Urinary bladder (tissue), 4 donors: ENCODE results near the gene UCP2. TPM values are rescaled to one million over a fixed set of nuclear protein-coding genes. Genes with fewer than 3 reads are reported as not detected.

Experiments used
- DNase-seq: peaks from one replicate; pipeline ENCODE4 v3.0.0-alpha.2; 2015; ENCODE audit errors: extremely low spot score
- H3K27ac ChIP-seq: one replicate; pipeline ENCODE4 v1.5.1; 2013; ENCODE audit warnings: low read depth, mild to moderate bottlenecking, moderate library complexity
- H3K36me3 ChIP-seq: one replicate; pipeline ENCODE4 v1.6.1; 2013; ENCODE audit warnings: mild to moderate bottlenecking, moderate library complexity; ENCODE audit not compliant: insufficient read depth
- H3K4me1 ChIP-seq: one replicate; pipeline ENCODE4 v1.6.1; 2013; ENCODE audit warnings: mild to moderate bottlenecking, moderate library complexity; ENCODE audit not compliant: insufficient read depth
- H3K4me3 ChIP-seq: one replicate; pipeline ENCODE4 v1.5.1; 2013; ENCODE audit warnings: low read depth, low read length
- WGBS: extraction: QIAGEN DNeasy Blood & Tissue Kit; methylation state at CpG from one replicate; pipeline ENCODE4 v1.1.7; 2013; 5-methylcytosine and 5-hydroxymethylcytosine counted together
- polyA plus RNA-seq: library from polyadenylated mRNA; stranded (reverse); fragments of 200-250 nt; gene quantifications from one replicate; pipeline ENCODE4 v1.2.3, GENCODE V29; 2013
- total RNA-seq: library from RNA; depleted of rRNA; stranded (reverse); fragments of >200 nt; gene quantifications from one replicate; pipeline ENCODE4 v1.2.3, GENCODE V29; 2014
- donor health status: healthy with polysubstance abuse.
- donor health status: healthy.

Gene UCP2
- total and polyA plus RNA-seq, 2 donors, result 16.2 to 29.6 TPM

- H3K4me1 ChIP-seq, result no peaks in the 10 kb centered on the region
- no peak for DNase-seq
- H3K27ac ChIP-seq, result no peak overlapping the region
- H3K36me3 ChIP-seq, result no peaks in the 10 kb centered on the region
- 80% methylated on average over 7 of the region's 7 CpGs for WGBS
- H3K4me3 ChIP-seq, result no peak overlapping the region
Observed at GRCh38 chr11:73962101-73962705, 20.4 kb downstream of the UCP2 start.

GRCh38 chr11:73961321-73961720 lies 21.3 kb downstream of the UCP2 start:
- no peaks in the 10 kb centered on the region for H3K36me3 ChIP-seq
- H3K4me3 ChIP-seq, result no peak overlapping the region
- no peaks in the 10 kb centered on the region for H3K4me1 ChIP-seq
- DNase-seq, result no peak
- 71% methylated on average over 4 of the region's 4 CpGs for WGBS
- H3K27ac ChIP-seq, result no peak overlapping the region

DNA sequence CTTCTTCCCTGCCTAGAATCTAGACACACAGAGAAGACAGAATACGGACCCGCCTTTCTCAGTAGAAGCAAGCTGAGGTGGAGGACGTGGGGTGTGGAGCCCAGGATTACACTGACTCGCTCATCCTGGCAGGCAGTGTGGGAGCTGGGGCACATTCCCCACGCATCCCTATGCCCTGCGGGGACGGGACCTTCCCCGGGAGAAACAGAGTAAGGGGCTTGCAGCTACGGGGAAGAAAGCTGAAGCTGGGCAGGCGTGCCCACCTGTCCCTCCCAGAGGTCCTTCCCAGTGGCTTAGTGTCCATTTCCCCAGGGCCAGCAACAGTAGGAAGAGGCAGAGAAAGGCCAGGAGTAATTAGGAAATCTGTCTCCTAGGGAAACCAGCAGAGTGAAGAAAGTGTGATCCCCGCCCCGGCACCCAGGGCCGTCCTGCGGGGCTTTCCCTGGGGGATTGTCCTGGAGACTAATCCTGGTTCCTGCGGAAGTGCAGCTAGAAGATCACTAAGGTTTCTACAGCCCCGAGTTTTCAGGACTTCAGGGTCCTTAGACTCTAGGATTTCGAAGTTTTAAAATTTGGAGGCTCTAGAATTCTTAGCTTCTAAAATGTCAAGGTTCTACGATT lies 24.0 kb downstream of the UCP2 start:
- 79% methylated on average over 18 of the region's 18 CpGs for WGBS
- Histone ChIP-seq H3K4me1 (no peaks in the 10 kb centered on the region), H3K4me3 (no peak overlapping the region), H3K27ac (no peak overlapping the region), H3K36me3 (no peaks in the 10 kb centered on the region)
- no peak for DNase-seq

- no peak for DNase-seq
- no peak overlapping the region for H3K27ac ChIP-seq
- H3K4me1 ChIP-seq, result no peaks in the 10 kb centered on the region
- WGBS, result 54% methylated on average over 25 of the region's 25 CpGs
- H3K36me3 ChIP-seq, result no peaks in the 10 kb centered on the region
- H3K4me3 ChIP-seq, result no peak overlapping the region
Observed at GRCh38 chr11:73957654-73958361, 24.8 kb downstream of the UCP2 start.

- WGBS, result 47% methylated on average over 29 of the region's 29 CpGs
- Histone ChIP-seq H3K4me1 (no peaks in the 10 kb centered on the region), H3K27ac (no peak overlapping the region), H3K36me3 (no peaks in the 10 kb centered on the region), H3K4me3 (no peak overlapping the region)
- DNase-seq, result no peak
Observed at GRCh38 chr11:73956876-73957653, 25.6 kb downstream of the UCP2 start.

DNA sequence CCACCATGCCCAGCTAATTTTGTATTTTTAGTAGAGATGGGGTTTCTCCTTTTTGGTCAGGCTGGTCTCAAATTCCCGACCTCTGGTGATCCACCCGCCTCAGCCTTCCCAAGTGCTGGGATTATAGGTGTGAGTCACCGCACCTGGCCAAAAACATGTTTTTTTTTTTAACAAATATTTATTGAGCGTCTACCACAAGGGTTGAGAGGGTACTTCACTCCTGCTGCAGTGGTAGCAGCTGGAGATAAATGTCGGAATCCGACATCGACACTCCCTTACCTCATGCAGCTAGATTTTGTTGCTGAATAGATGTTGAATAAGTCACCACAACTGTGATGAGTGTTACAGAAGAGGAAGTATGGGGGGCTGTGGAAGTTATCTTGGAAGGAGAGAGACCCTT lies 30.8 kb downstream of the UCP2 start:
- 84% methylated on average over 7 of the region's 7 CpGs for whole genome bisulfite sequencing
- H3K27ac ChIP-seq, result no peak overlapping the region
- DNase-seq, result no peak
- no peak overlapping the region for H3K4me3 ChIP-seq
- H3K4me1 ChIP-seq, result no peaks in the 10 kb centered on the region
- H3K36me3 ChIP-seq, result no peaks in the 10 kb centered on the region

- H3K36me3 ChIP-seq, result no peaks in the 10 kb centered on the region
- DNase-seq, result no peak
- WGBS, result 76% methylated on average over 12 of the region's 12 CpGs
Observed at GRCh38 chr11:73950869-73951710, 31.6 kb downstream of the UCP2 start, which contains the start of gene DNAJB13. DNAJB13 (plus strand) TSS chr11:73951026; CDS start chr11:73951070, 44 bp downstream.

GRCh38 chr11:73949912-73950311 lies 32.7 kb downstream of the UCP2 start:
- WGBS, result 93% methylated on average over 5 of the region's 5 CpGs
- Histone ChIP-seq H3K4me3 (no peak overlapping the region), H3K4me1 (no peaks in the 10 kb centered on the region), H3K36me3 (no peaks in the 10 kb centered on the region), H3K27ac (no peak overlapping the region)
- DNase-seq, result no peak

More at GRCh38 chr11:73950869-73951710, 31.6 kb downstream of the UCP2 start, which contains the start of gene DNAJB13:
- no peak within 1 kb of the TSS for H3K27ac ChIP-seq
- H3K4me3 ChIP-seq, result no peak within 1 kb of the TSS
- H3K4me1 ChIP-seq, result no peaks in the 10 kb centered on the region

- 83% methylated on average over 4 of the region's 4 CpGs for WGBS
- no peak for DNase-seq
Observed at GRCh38 chr11:73949246-73949645, 33.4 kb downstream of the UCP2 start.

DNA sequence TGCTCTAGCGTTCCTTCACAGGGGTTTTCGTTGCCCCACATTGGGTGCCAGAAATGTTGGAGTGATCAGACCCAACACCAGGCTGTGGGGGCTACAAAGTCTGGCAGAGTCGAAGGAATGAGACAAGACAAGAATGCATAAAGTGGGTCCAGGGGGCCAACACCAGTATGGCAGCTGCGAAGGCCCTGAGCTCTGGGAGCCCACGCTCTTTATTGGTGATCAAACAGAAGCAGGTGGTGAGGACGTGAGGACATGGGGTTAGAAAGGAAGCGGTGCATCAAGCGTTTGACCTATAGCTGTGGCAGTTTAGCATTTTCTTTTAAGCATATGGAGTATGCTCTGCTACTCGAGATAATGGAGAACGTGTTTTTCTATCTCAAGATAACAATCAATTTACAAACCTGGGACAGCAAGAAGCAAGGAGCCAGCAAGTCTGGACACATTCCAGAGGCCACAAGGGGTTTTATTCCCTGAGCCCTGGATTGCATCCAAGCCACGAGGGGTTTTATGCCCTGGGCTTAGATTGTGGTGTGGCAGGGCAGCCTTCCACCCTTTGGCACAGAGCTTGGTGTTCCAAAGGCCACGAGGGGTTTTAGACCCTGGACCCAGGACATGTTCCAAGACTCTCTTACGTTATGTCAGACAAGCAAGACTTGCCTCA lies 35.7 kb downstream of the UCP2 start:
- Histone ChIP-seq H3K4me3 (no peak overlapping the region), H3K36me3 (no peaks in the 10 kb centered on the region), H3K27ac (no peak overlapping the region), H3K4me1 (no peaks in the 10 kb centered on the region)
- WGBS, result 74% methylated on average over 13 of the region's 13 CpGs
- no peak for DNase-seq

More at GRCh38 chr11:73949246-73949645, 33.4 kb downstream of the UCP2 start:
- no peaks in the 10 kb centered on the region for H3K36me3 ChIP-seq
- no peaks in the 10 kb centered on the region for H3K4me1 ChIP-seq
- no peak overlapping the region for H3K27ac ChIP-seq
- no peak overlapping the region for H3K4me3 ChIP-seq

DNA sequence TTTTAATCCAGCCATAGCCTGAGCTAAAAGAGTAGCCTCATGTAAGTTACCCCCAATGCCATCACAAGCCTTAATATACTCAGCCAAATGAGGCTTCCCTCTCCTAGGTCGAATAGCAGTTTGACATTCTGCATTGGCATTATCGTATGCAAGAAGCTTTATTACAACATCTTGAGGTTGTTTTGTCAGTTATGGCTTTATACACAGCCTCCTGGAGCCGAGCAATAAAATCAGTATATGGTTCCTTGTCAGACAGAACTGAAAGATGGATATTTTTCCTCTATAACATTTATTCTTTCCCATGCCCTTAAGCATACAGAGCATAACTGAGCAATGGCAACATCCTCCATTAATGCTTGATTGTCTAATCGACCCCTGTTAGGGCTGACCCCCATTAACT lies 37.2 kb downstream of the UCP2 start:
- no peak overlapping the region for H3K27ac ChIP-seq
- no peak for DNase-seq
- H3K36me3 ChIP-seq, result no peaks in the 10 kb centered on the region
- 54% methylated on average over 4 of the region's 4 CpGs for WGBS
- H3K4me3 ChIP-seq, result no peak overlapping the region
- no peaks in the 10 kb centered on the region for H3K4me1 ChIP-seq

DNA sequence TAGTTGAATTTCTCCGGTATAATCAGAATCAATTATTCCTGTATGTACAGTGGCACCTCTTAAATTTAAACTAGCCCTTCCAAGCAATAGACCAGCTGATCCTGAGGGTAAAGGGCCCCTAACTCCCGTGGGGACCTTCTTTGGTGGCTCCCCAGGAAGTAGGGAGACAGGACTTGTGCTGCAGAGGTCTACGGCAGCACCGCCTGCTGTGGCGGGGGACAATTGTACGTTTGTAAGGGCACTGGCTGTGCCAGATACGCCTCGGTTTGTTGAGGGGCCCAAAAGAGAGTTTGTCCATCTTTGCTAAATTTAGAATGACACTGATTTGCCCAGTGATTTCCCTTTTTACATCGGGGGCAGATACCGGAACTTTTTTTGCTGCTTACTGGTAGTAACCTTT lies 37.7 kb downstream of the UCP2 start:
- DNase-seq, result no peak
- WGBS, result 78% methylated on average over 10 of the region's 10 CpGs
- Histone ChIP-seq H3K4me3 (no peak overlapping the region), H3K27ac (no peak overlapping the region), H3K4me1 (no peaks in the 10 kb centered on the region), H3K36me3 (no peaks in the 10 kb centered on the region)
